ENCODE data around the gene NEUROD4.

NEUROD4 gene

DNA sequence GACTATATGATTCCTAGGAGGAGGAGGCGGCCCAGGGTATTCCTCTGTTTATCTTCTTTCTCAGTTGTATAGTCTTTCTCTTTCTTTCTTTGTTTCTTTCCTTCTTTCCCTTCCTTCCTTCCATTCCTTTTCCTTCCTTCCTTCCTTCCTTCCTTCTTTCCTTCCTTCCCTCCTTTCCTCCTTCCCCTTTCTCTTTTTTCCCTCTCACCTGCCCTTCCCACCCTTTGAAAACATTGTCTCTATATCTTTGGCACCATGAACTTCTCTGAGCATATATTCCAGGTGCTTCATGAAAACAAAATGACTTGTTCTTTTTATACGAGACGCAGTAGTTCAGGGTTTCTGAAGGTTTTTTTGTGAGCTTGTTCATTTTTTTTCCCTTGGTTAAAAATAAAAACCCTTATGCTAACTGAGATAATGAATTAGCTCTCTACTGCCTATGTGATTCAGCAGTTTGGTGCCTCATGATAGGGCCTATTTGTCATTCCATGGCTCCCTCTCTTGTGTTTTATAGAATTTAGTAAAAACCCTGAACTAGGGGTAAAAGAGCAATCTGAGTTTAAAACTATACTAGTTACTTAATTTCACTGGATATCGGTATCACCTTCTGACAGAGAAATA, 32.1 kb upstream of the NEUROD4 start:
- H3K9ac ChIP-seq (ENCODE audit: low read length), result no peak overlapping the region
- no peaks in the 10 kb centered on the region for H3K36me3 ChIP-seq (ENCODE audit: control insufficient read depth, insufficient read depth, low read length)
- no peaks in the 10 kb centered on the region for H3K27me3 ChIP-seq (ENCODE audit: control insufficient read depth, insufficient read depth, low read length)
- H3K4me3 ChIP-seq (ENCODE audit: low read length), result no peak overlapping the region
- H3K27ac ChIP-seq (ENCODE audit: low read depth, low read length), result no peak overlapping the region
- H3K4me1 ChIP-seq (ENCODE audit: control insufficient read depth, insufficient read depth, low read length), result no peaks in the 10 kb centered on the region

DNA sequence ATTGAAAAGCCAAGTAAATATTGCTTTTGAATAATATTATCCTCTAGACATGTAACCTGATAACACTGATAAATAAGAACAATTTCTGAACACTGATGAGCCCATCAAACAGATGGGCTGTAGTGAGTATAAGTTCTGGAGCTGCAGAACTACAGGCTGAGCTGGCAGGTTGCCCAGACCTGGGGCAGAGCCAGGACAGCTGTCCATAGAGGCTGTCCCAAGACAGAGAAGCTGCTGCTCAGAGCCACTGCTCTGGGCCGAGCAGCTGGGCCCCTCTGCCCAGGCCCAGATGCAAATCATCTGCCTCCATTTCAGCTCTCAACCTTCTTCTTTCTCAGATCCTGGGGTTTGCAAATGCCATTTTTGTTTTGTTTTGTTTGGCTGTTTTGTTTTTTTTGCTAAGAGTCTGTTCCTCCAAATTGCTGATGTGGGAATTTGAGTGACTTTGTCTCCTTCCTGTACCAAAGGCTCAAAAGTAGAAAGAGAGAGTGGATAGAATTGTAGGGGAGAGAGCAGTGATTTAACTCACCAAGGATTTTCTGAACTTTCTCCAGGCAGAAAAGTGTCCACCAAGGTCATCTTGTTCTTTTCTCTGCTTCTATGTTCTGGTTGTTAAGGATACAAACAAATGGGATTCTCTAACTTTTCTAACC, 31.2 kb upstream of the NEUROD4 start:
- H3K36me3 ChIP-seq (ENCODE audit: control insufficient read depth, insufficient read depth, low read length), result no peaks in the 10 kb centered on the region
- no peak overlapping the region for H3K9ac ChIP-seq (ENCODE audit: low read length)
- H3K27me3 ChIP-seq (ENCODE audit: control insufficient read depth, insufficient read depth, low read length), result no peaks in the 10 kb centered on the region
- H3K27ac ChIP-seq (ENCODE audit: low read depth, low read length), result no peak overlapping the region
- H3K4me3 ChIP-seq (ENCODE audit: low read length), result no peak overlapping the region
- H3K4me1 ChIP-seq (ENCODE audit: control insufficient read depth, insufficient read depth, low read length), result no peaks in the 10 kb centered on the region

- no peak overlapping the region for H3K9ac ChIP-seq (ENCODE audit: low read length)
- H3K4me1 ChIP-seq (ENCODE audit: control insufficient read depth, insufficient read depth, low read length), result no peaks in the 10 kb centered on the region
- no peak overlapping the region for H3K27ac ChIP-seq (ENCODE audit: low read depth, low read length)
- no peaks in the 10 kb centered on the region for H3K27me3 ChIP-seq (ENCODE audit: control insufficient read depth, insufficient read depth, low read length)
- H3K36me3 ChIP-seq (ENCODE audit: control insufficient read depth, insufficient read depth, low read length), result no peaks in the 10 kb centered on the region
- H3K4me3 ChIP-seq (ENCODE audit: low read length), result no peak overlapping the region
These were observed 29.9 kb upstream of the NEUROD4 start for GRCh38 chr12:54989829-54990228.

- Histone ChIP-seq H3K27me3 (ENCODE audit: control insufficient read depth, insufficient read depth, low read length) (no peaks in the 10 kb centered on the region), H3K4me1 (ENCODE audit: control insufficient read depth, insufficient read depth, low read length) (no peaks in the 10 kb centered on the region), H3K4me3 (ENCODE audit: low read length) (no peak overlapping the region), H3K9ac (ENCODE audit: low read length) (no peak overlapping the region), H3K36me3 (ENCODE audit: control insufficient read depth, insufficient read depth, low read length) (no peaks in the 10 kb centered on the region), H3K27ac (ENCODE audit: low read depth, low read length) (no peak overlapping the region)
These were observed 28.4 kb upstream of the NEUROD4 start for GRCh38 chr12:54991161-54991990.

DNA sequence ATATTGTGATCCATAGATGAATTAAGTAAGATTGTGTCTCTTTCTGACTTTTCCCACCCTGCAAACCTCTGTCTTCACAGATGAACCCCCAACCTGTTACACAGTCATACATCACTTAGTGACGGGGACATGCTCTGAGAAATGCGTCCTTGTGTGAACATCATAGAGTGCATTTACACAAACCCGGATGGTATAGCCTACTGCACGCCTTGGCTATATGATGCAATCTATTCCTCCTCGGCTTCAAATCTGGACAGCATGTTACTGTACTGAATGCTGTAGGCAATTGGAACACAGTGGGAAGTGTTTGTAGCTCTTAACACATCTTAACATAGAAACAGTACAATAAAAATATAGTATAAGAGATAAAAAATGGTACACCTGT, 27.8 kb upstream of the NEUROD4 start:
- no peak overlapping the region for H3K4me3 ChIP-seq (ENCODE audit: low read length)
- no peaks in the 10 kb centered on the region for H3K36me3 ChIP-seq (ENCODE audit: control insufficient read depth, insufficient read depth, low read length)
- no peaks in the 10 kb centered on the region for H3K4me1 ChIP-seq (ENCODE audit: control insufficient read depth, insufficient read depth, low read length)
- no peaks in the 10 kb centered on the region for H3K27me3 ChIP-seq (ENCODE audit: control insufficient read depth, insufficient read depth, low read length)
- H3K9ac ChIP-seq (ENCODE audit: low read length), result no peak overlapping the region
- no peak overlapping the region for H3K27ac ChIP-seq (ENCODE audit: low read depth, low read length)

DNA sequence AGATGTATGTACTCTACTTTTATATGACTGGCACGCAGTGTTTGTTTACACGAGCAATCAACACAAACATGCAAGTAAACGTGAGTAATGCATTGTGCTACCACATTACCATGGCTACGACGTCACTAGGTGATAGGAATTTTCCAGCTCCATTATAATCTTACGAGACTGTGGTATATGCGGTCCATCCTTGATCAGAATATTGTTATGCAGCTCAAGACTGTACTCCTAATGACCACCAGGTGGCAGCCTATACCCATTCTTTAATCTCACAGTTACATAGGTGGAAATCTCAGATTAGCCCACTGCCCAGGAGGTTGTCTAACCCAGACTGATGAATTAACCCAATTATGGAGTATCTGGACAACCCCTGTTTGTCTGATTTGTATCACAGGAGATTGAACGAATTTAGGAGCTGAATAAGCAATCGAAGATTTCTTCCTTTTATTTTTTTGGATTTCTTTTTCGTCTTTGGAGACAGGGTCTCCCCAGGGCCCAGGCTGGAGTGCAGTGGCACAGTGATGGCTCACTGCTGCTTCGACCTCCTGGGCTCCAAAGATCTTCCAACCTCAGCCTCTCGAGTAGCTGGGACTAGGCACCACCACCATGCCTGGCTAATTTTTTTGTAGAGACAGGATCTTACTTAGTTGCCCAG, 26.5 kb upstream of the NEUROD4 start:
- no peaks in the 10 kb centered on the region for H3K36me3 ChIP-seq (ENCODE audit: control insufficient read depth, insufficient read depth, low read length)
- H3K4me1 ChIP-seq (ENCODE audit: control insufficient read depth, insufficient read depth, low read length), result no peaks in the 10 kb centered on the region
- H3K9ac ChIP-seq (ENCODE audit: low read length), result no peak overlapping the region
- no peak overlapping the region for H3K27ac ChIP-seq (ENCODE audit: low read depth, low read length)
- no peak overlapping the region for H3K4me3 ChIP-seq (ENCODE audit: low read length)
- no peaks in the 10 kb centered on the region for H3K27me3 ChIP-seq (ENCODE audit: control insufficient read depth, insufficient read depth, low read length)

- Histone ChIP-seq H3K4me3 (ENCODE audit: low read length) (no peak overlapping the region), H3K9ac (ENCODE audit: low read length) (no peak overlapping the region), H3K27me3 (ENCODE audit: control insufficient read depth, insufficient read depth, low read length) (no peaks in the 10 kb centered on the region), H3K27ac (ENCODE audit: low read depth, low read length) (no peak overlapping the region), H3K36me3 (ENCODE audit: control insufficient read depth, insufficient read depth, low read length) (no peaks in the 10 kb centered on the region), H3K4me1 (ENCODE audit: control insufficient read depth, insufficient read depth, low read length) (no peaks in the 10 kb centered on the region)
These were observed 23.6 kb upstream of the NEUROD4 start for GRCh38 chr12:54996205-54996604.

- H3K27ac ChIP-seq (ENCODE audit: low read depth, low read length), result no peak overlapping the region
- H3K4me3 ChIP-seq (ENCODE audit: low read length), result no peak overlapping the region
- no peaks in the 10 kb centered on the region for H3K27me3 ChIP-seq (ENCODE audit: control insufficient read depth, insufficient read depth, low read length)
- no peaks in the 10 kb centered on the region for H3K36me3 ChIP-seq (ENCODE audit: control insufficient read depth, insufficient read depth, low read length)
- no peak overlapping the region for H3K9ac ChIP-seq (ENCODE audit: low read length)
- H3K4me1 ChIP-seq (ENCODE audit: control insufficient read depth, insufficient read depth, low read length), result no peaks in the 10 kb centered on the region
These were observed 21.7 kb upstream of the NEUROD4 start for GRCh38 chr12:54997929-54998522.

DNA sequence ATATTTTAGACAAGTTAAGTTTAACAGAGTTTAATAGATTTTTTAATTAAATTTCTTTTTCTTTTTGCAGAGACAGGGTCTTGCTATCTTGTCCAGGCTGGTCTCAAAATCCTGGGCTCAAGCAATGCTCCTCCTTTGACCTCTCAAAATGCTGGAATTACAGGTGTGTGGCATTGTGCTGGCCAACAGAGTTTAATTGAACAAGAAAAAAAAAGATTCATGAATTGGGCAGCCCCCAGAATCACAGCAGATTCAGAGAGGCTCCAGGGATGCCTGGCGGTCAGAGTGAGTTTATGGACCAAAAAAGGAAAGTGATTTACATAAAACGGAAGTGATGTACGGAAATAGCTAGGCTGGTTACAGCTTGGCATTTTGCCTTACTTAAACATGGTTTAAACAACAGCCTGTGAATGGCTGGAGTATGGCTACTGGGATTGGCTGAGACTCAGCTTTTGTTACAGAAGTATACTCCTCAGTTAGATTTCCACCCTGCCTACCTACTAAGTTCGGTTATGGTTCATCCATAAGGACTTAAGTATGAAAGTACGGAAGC, 20.7 kb upstream of the NEUROD4 start:
- Histone ChIP-seq H3K27ac (ENCODE audit: low read depth, low read length) (no peak overlapping the region), H3K4me1 (ENCODE audit: control insufficient read depth, insufficient read depth, low read length) (no peaks in the 10 kb centered on the region), H3K9ac (ENCODE audit: low read length) (no peak overlapping the region)

DNA sequence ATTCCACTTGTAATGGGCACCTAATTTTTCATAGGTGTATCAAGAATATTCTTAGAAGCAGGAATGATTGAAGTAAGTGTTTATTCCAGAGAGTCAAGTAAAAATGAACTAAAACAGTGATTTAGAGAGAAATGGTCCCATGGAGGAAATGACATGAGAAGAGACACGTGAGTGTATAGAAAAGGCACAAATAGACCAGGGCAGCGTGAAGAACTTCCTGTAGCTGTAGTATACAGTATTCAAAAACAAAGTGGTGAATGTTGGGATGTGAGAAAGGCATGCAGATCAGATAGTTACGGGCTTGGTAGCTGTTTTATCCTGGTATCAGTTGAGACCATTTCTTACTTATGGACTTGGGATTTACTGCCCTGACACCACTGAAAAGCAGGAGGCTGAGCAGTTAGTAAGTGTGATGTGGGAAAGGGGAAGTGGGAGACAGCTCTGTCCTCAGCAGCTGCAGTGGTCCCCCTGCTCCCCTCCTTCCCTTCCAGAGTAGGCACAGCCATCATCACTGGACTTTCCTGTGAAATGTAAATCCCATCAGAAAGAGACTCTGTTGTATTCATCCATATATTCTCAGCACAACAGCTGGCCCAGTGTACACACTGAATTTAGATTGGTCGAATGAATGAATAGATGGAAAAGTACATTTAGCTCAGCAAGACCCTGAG, 18.4 kb upstream of the NEUROD4 start:
- Histone ChIP-seq H3K4me3 (ENCODE audit: low read length) (no peak overlapping the region), H3K9ac (ENCODE audit: low read length) (no peak overlapping the region), H3K27me3 (ENCODE audit: control insufficient read depth, insufficient read depth, low read length) (no peaks in the 10 kb centered on the region), H3K36me3 (ENCODE audit: control insufficient read depth, insufficient read depth, low read length) (no peaks in the 10 kb centered on the region), H3K27ac (ENCODE audit: low read depth, low read length) (no peak overlapping the region), H3K4me1 (ENCODE audit: control insufficient read depth, insufficient read depth, low read length) (no peaks in the 10 kb centered on the region)

More for the DNA sequence above, 20.7 kb upstream of the NEUROD4 start:
- H3K27me3 ChIP-seq (ENCODE audit: control insufficient read depth, insufficient read depth, low read length), result no peaks in the 10 kb centered on the region
- H3K4me3 ChIP-seq (ENCODE audit: low read length), result no peak overlapping the region
- no peaks in the 10 kb centered on the region for H3K36me3 ChIP-seq (ENCODE audit: control insufficient read depth, insufficient read depth, low read length)

DNA sequence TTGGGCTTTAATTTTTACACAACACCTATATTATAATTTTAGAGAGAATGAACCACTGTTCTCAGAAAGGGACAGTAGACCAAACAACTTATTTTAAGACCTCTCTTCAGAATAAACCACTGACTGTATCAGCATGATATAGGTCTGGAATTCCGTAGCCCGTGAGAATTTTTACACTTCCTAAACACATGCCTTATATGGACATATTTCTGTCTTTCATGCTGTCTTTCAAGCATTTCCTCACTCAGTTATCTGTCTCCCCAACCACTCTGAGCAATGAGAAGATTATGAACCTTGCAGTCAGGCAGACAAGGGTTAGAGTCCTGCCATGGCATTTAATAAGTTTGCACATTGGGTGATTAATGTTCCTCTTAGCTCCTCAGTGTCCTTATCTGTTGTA, 17.4 kb upstream of the NEUROD4 start:
- Histone ChIP-seq H3K4me3 (ENCODE audit: low read length) (no peak overlapping the region), H3K27me3 (ENCODE audit: control insufficient read depth, insufficient read depth, low read length) (no peaks in the 10 kb centered on the region), H3K4me1 (ENCODE audit: control insufficient read depth, insufficient read depth, low read length) (no peaks in the 10 kb centered on the region), H3K27ac (ENCODE audit: low read depth, low read length) (no peak overlapping the region), H3K36me3 (ENCODE audit: control insufficient read depth, insufficient read depth, low read length) (no peaks in the 10 kb centered on the region), H3K9ac (ENCODE audit: low read length) (no peak overlapping the region)

Data from rectal smooth muscle tissue (tissue), 1 donor.